Colonic mucosa (tissue), 4 donors: Measurements from ENCODE around the gene LDAH. TPM values are rescaled to one million over a fixed set of nuclear protein-coding genes. Genes with fewer than 3 reads are reported as not detected.

Experiments used
- DNase-seq: peaks from one replicate; pipeline ENCODE4 v3.0.0-alpha.2; 2020
- H3K27ac ChIP-seq: fragments of 200-600 bp; one replicate; pipeline ENCODE4 v1.8.0; 2021
- H3K27me3 ChIP-seq: fragments of 200-600 bp; one replicate; pipeline ENCODE4 v1.8.0; 2021
- H3K36me3 ChIP-seq: fragments of 200-600 bp; one replicate; pipeline ENCODE4 v1.8.0; 2021
- H3K4me1 ChIP-seq: fragments of 200-600 bp; one replicate; pipeline ENCODE4 v1.8.0; 2021; ENCODE audit warnings: mild to moderate bottlenecking
- H3K4me3 ChIP-seq: fragments of 200-600 bp; one replicate; pipeline ENCODE4 v1.8.0; 2021
- H3K9ac ChIP-seq, 2 donors: one replicate each; pipeline ENCODE4 v1.7.0; 2013; ENCODE audit warnings: control low read depth in 2 of 2, low read depth in 2 of 2, low read length in 2 of 2
- H3K9me3 ChIP-seq: fragments of 200-600 bp; one replicate; pipeline ENCODE4 v1.8.0; 2021
- intact Hi-C: fragments of 100-400 bp; cut with DNase I; formaldehyde crosslinking; loops from one replicate; pipeline ENCODE4 v1.14.1; 2022
- total RNA-seq, 2 donors: library from RNA; stranded (reverse); fragmentation: NEBNext Ultra II Directional in 1 of 2; extraction: Animal tissue kit (Norgen Biotek cat#: 25700) in 1 of 2; gene quantifications; one replicate each; pipeline ENCODE4 v1.2.1, GENCODE V29; 2021
- TF ChIP-seq, protein P1 (sequence below): fragments of 200-600 bp; IDR thresholded peaks from one replicate; pipeline ENCODE4 v1.8.0; 2022; ENCODE audit warnings: antibody characterized with exemption, mild to moderate bottlenecking
- donor health status: healthy.
- donor health status: DM: no; HTN: no; CAD: no.
- donor health status: DM: no; HTN: no; CAD: no.

Gene LDAH
- total RNA-seq, 2 donors from 2014 or later: 15.0 to 25.9 TPM

DNA sequence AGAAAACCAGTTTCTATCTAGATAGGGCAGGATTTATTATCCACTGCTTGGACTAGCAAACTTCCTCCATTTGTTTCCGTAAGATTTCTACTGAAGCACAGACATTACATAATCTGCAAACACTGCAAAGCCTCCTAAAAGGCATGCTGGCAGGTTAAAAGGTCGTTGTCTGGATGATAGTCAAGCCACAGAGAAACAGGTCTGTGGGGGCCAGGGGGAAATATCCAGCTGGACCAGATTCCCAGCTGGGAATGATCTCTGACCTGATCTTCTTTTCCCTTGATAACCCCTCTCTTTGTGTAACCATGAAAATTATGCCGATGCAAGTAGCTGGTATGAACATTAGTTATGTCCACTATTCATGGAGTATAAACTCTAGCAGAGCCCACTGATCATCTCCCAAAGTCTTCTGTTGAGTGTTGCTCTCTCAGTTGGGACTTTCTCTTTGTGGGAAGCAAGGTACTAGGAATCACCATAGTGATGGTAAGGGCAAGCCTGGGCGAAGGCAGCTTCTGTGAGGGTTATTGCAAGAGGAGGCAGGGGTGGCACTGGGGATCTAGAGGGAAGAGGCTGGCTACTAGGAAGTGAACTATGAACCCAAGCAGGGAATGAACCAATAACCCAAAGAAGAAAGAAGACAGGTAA, 94.7 kb downstream of the LDAH start:
- intact Hi-C loops: no loop called here
- TF ChIP-seq, protein P1, sequence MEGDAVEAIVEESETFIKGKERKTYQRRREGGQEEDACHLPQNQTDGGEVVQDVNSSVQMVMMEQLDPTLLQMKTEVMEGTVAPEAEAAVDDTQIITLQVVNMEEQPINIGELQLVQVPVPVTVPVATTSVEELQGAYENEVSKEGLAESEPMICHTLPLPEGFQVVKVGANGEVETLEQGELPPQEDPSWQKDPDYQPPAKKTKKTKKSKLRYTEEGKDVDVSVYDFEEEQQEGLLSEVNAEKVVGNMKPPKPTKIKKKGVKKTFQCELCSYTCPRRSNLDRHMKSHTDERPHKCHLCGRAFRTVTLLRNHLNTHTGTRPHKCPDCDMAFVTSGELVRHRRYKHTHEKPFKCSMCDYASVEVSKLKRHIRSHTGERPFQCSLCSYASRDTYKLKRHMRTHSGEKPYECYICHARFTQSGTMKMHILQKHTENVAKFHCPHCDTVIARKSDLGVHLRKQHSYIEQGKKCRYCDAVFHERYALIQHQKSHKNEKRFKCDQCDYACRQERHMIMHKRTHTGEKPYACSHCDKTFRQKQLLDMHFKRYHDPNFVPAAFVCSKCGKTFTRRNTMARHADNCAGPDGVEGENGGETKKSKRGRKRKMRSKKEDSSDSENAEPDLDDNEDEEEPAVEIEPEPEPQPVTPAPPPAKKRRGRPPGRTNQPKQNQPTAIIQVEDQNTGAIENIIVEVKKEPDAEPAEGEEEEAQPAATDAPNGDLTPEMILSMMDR: no peak
- H3K9ac ChIP-seq: no peak overlapping the region
- no peaks in the 10 kb centered on the region for H3K36me3 ChIP-seq
- no peak for DNase-seq
- H3K27me3 ChIP-seq: no peaks in the 10 kb centered on the region
- H3K4me1 ChIP-seq: no peaks in the 10 kb centered on the region
- no peaks in the 10 kb centered on the region for H3K9me3 ChIP-seq
- no peak overlapping the region for H3K4me3 ChIP-seq
- H3K27ac ChIP-seq: no peak overlapping the region

DNA sequence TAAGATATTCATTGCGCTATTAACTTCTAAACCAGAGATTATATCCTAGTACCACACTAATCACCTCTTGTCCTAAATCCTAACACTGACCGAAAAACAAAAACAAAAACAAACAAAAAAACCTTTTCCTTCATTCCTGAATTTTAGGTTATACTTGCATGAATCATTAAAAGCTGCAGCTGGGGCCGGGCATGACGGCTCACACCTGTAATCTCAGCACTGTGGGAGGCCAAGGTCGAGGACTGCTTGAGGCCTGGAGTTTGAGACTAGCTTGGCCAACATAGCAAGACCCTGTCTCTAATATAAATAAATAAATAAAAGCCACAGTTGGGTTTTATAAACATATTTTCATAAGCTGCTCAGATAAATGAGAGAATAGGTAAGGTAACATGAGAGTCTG, 96.0 kb downstream of the LDAH start:
- Histone ChIP-seq H3K4me1 (no peaks in the 10 kb centered on the region), H3K9ac (no peak overlapping the region), H3K36me3 (no peaks in the 10 kb centered on the region), H3K27me3 (no peaks in the 10 kb centered on the region), H3K4me3 (no peak overlapping the region), H3K27ac (no peak overlapping the region), H3K9me3 (no peaks in the 10 kb centered on the region)
- TF ChIP-seq, protein P1: no peak
- intact Hi-C loops: no loop called here
- no peak for DNase-seq

DNA sequence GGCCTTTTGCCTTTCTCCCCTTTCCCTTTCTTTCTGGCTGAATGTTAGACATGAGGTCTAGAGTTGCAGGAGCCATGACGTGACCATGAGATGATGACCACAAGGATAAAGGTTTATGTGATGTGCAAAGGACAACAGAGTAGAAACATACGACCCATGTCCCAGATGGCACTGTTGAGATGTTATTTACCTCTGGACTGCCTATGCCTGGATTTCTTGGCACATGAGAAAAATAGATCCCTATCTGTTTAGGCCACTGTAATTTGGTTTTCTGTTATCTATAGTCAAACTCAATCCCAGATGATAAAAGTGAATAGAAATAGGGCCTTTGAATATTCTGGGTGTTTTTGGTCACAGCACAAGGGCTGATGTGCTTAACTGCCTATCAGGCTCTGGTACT, 97.1 kb downstream of the LDAH start:
- H3K9ac ChIP-seq: no peak overlapping the region
- TF ChIP-seq, protein P1: no peak
- no peaks in the 10 kb centered on the region for H3K36me3 ChIP-seq
- H3K4me1 ChIP-seq: no peaks in the 10 kb centered on the region
- H3K4me3 ChIP-seq: no peak overlapping the region
- H3K9me3 ChIP-seq: no peaks in the 10 kb centered on the region
- no peaks in the 10 kb centered on the region for H3K27me3 ChIP-seq
- no peak for DNase-seq
- intact Hi-C loops: no loop called here
- no peak overlapping the region for H3K27ac ChIP-seq

DNA sequence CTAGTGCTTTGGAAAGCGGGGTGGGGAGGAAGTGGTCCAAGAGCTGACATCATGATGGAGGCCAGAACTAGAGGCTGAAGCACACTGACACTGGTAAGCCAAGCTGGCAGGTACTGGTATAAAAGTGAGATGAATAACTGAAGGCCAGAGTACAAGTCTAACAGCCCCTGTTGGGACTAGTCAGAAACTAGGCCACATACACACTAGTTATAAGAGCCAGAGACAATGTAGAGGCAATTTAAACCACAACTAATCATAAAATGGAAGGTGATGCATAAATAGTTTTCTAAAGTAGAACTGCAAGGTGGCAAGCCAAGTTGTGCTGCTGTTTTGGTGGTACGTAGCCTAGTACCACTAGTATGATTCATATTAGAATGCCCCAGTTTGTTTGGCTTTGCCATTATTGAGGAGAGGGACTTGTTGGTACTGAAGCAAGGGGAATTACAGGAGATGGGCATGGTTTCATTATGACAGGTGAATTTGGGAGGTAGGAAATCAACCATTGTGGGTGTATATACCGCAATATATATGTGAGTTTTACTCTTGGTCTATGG, 98.3 kb downstream of the LDAH start:
- Histone ChIP-seq H3K9me3 (no peaks in the 10 kb centered on the region), H3K27ac (no peak overlapping the region), H3K9ac (no peak overlapping the region), H3K27me3 (no peaks in the 10 kb centered on the region), H3K4me3 (no peak overlapping the region), H3K4me1 (no peaks in the 10 kb centered on the region), H3K36me3 (no peaks in the 10 kb centered on the region)
- DNase-seq: no peak
- intact Hi-C loops: no loop called here
- TF ChIP-seq, protein P1: no peak

DNA sequence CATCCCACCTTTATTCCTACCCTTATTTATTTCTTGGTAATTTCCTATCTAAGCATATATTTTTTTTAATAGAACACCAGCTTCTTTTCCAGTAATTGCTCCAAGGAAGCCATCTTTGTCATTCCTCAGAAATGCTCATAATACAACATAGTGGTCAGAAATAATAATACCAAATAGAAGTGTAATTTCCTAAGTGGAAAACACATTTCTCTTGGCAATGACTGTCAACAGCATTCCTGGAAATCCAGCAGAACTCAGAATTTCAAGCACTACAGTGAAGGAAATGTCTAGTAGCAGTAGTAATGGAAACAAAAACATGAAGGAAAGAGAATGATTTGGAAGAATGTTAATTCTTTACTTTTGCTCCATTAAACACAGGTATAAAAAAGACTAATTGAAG, 99.4 kb downstream of the LDAH start:
- TF ChIP-seq, protein P1: no peak
- no peaks in the 10 kb centered on the region for H3K4me1 ChIP-seq

More for the DNA sequence above, 99.4 kb downstream of the LDAH start:
- Histone ChIP-seq H3K9ac (no peak overlapping the region), H3K9me3 (no peaks in the 10 kb centered on the region), H3K4me3 (no peak overlapping the region), H3K36me3 (no peaks in the 10 kb centered on the region), H3K27ac (no peak overlapping the region), H3K27me3 (no peaks in the 10 kb centered on the region)
- no peak for DNase-seq
- intact Hi-C loops: no loop called here
